Mononuclear cell (primary cell): Measurements from ENCODE around the gene AZU1. TPM values are rescaled to one million over a fixed set of nuclear protein-coding genes. Genes with fewer than 3 reads are reported as not detected.
"Not testable (repeated sequence)": the region's sequence is repeated elsewhere in the genome, so short reads cannot be mapped to it uniquely, and the experiment has no call there.

ENCODE experiments used
- H3K27me3 ChIP-seq: 2 replicates; pipeline ENCODE4 v1.6.0; 2011; ENCODE audit warnings: low read length, control low read depth; ENCODE audit not compliant: insufficient read depth
- H3K4me1 ChIP-seq: 2 replicates; pipeline ENCODE4 v1.5.1; 2011; ENCODE audit warnings: mild to moderate bottlenecking, low read length, control low read depth; ENCODE audit not compliant: insufficient read depth
- H3K4me3 ChIP-seq: 2 replicates; pipeline ENCODE4 v1.5.1; 2011; ENCODE audit warnings: mild to moderate bottlenecking, low read length, moderate library complexity
- H3K9me3 ChIP-seq: 2 replicates; pipeline ENCODE4 v1.5.1; 2011; ENCODE audit warnings: low read depth, mild to moderate bottlenecking, control low read depth, low read length
- total RNA-seq: library from RNA; depleted of rRNA; stranded (reverse); fragments of >200 nt; gene quantifications from one replicate; pipeline ENCODE4 v1.2.3, GENCODE V29; 2012

AZU1 gene
- total RNA-seq, 1 donor, result 0.31 TPM

DNA sequence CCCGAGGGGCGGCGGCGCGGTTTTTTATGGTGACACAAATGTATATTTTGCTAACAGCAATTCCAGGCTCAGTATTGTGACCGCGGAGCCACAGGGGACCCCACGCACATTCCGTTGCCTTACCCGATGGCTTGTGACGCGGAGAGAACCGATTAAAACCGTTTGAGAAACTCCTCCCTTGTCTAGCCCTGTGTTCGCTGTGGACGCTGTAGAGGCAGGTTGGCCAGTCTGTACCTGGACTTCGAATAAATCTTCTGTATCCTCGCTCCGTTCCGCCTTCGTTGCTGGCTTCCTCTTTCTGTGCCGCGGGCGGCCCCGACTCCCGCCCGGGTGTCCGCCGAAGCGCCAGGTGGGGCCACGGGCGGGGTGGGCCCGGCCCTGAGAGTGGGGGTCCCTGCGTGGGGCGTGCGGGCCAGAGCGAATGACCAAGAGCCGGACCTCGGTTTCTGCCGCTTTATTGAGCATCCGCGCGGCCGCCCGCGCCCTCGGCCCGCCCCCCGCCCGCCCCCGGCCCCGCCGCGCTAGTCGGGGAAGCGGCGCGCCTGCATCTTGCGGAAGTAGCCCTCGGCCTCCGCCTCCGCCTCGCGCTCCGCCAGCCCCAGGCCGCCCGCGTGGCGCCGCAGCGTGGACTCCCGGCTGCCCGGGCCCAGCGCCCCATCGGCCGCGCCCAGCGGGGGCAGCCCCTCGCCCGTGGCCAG is 15.4 kb upstream of the AZU1 start:
- H3K27me3 ChIP-seq, result no peaks in the 10 kb centered on the region
- no peaks in the 10 kb centered on the region for H3K4me1 ChIP-seq

GRCh38 chr19:812747-813218 is 14.9 kb upstream of the AZU1 start:
- no peaks in the 10 kb centered on the region for H3K4me1 ChIP-seq
- H3K27me3 ChIP-seq, result no peaks in the 10 kb centered on the region
- no peaks in the 10 kb centered on the region for H3K9me3 ChIP-seq
- no peak overlapping the region for H3K4me3 ChIP-seq

More for the DNA sequence above, 15.4 kb upstream of the AZU1 start:
- Histone ChIP-seq H3K9me3 (no peaks in the 10 kb centered on the region), H3K4me3 (no peak overlapping the region)

DNA sequence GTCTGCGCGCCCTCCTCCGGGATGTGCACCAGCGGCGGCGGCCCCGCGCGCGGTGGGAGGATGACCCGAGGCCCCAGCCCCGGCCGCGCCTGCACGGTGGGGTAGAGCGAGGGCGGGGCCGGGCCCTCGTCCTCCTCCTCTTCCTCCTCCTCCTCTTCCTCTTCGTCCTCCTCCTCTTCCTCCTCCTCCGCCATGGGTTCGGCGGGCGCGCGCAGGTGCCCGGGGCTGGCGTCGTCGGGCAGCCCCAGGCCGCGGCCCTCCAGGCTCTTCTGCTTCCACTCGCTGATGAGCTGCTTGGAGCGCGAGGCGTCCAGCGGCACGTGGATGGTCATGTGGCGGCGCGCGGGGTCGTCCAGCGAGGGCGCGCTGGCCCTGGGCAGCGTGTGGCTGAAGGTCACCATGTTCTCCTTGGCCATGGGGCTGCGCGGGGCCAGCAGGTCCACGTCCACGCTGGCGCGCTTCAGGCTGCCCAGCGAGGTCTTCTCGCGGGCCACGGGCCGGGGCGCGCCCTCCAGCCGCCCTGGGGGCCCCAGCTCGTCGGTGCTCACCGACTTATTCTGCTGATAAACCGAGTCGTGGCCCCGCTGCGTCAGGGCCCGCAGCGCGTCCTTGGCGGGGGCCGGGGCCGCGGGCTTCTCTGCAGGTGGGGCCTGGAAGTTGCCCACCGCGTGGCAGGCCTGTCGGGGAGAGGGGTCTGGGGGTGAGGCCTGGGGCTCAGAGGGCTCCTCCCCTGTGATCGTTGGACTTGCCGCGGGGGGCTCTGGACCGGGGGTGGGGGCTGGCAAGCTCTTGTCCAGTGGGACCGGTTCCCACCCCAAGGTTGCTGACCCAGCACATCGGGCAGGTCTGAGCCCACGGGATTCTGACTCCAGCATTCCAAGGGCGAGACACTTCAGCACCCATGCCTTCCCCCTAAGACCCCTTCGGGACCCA is 14.2 kb upstream of the AZU1 start:
- Histone ChIP-seq H3K4me1 (no peaks in the 10 kb centered on the region), H3K4me3 (no peak overlapping the region), H3K9me3 (no peaks in the 10 kb centered on the region), H3K27me3 (no peaks in the 10 kb centered on the region)

GRCh38 chr19:814152-815078 is 13.2 kb upstream of the AZU1 start:
- Histone ChIP-seq H3K27me3 (no peaks in the 10 kb centered on the region), H3K9me3 (no peaks in the 10 kb centered on the region), H3K4me3 (no peak overlapping the region), H3K4me1 (no peaks in the 10 kb centered on the region)

- no peak overlapping the region for H3K4me3 ChIP-seq
- no peaks in the 10 kb centered on the region for H3K9me3 ChIP-seq
- no peaks in the 10 kb centered on the region for H3K4me1 ChIP-seq
- H3K27me3 ChIP-seq, result no peaks in the 10 kb centered on the region
Observed at GRCh38 chr19:815079-815774, 12.4 kb upstream of the AZU1 start.

- Histone ChIP-seq H3K4me1 (no peaks in the 10 kb centered on the region), H3K27me3 (no peaks in the 10 kb centered on the region), H3K4me3 (no peak overlapping the region), H3K9me3 (no peaks in the 10 kb centered on the region)
Observed at GRCh38 chr19:815775-816499, 11.7 kb upstream of the AZU1 start.

- Histone ChIP-seq H3K4me1 (no peaks in the 10 kb centered on the region), H3K27me3 (no peaks in the 10 kb centered on the region), H3K4me3 (no peak overlapping the region), H3K9me3 (no peaks in the 10 kb centered on the region)
Observed at GRCh38 chr19:816500-816857, 11.2 kb upstream of the AZU1 start.

DNA sequence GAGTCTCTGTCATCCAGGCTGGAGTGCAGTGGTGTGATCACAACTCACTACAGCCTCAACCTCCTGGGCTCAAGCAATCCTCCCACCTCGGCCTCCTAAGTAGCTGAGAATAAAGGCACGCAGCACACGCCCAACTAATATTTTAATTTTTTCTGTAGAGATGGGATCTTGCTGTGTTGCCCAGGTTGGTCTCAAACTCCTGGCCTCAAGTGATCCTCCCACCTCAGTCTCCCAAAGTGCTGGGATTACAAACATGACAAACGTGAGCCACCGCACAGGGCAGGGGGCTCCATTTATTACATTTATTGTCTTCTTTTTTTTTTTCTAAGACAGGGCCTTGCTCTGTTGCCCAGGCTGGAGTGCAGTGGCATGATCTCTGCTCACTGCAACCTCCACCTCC is 7.4 kb upstream of the AZU1 start:
- H3K4me3 ChIP-seq, H3K27me3 ChIP-seq, H3K9me3 ChIP-seq: not testable (repeated sequence)
- H3K4me1 ChIP-seq, result peaks cover 23% of the 10 kb centered on the region

GRCh38 chr19:821231-821824 is 6.3 kb upstream of the AZU1 start:
- no peaks in the 10 kb centered on the region for H3K27me3 ChIP-seq
- peaks cover 33% of the 10 kb centered on the region for H3K4me1 ChIP-seq
- no peaks in the 10 kb centered on the region for H3K9me3 ChIP-seq
- no peak overlapping the region for H3K4me3 ChIP-seq

- no peak within 1 kb of the TSS for H3K4me3 ChIP-seq
- peaks cover 35% of the 10 kb centered on the region for H3K4me1 ChIP-seq
- no peaks in the 10 kb centered on the region for H3K9me3 ChIP-seq
- H3K27me3 ChIP-seq, result no peaks in the 10 kb centered on the region
Observed at GRCh38 chr19:821825-822503, 5.7 kb upstream of the AZU1 start, which contains the start of gene PLPPR3. Gene PLPPR3 (minus strand): TSS chr19:821955. CDS start chr19:821559, 396 bp downstream.

- peaks cover 43% of the 10 kb centered on the region for H3K4me1 ChIP-seq
- no peaks in the 10 kb centered on the region for H3K27me3 ChIP-seq
- H3K4me3 ChIP-seq, result no peak overlapping the region
- no peaks in the 10 kb centered on the region for H3K9me3 ChIP-seq
Observed at GRCh38 chr19:823565-824121, 4.0 kb upstream of the AZU1 start.

DNA sequence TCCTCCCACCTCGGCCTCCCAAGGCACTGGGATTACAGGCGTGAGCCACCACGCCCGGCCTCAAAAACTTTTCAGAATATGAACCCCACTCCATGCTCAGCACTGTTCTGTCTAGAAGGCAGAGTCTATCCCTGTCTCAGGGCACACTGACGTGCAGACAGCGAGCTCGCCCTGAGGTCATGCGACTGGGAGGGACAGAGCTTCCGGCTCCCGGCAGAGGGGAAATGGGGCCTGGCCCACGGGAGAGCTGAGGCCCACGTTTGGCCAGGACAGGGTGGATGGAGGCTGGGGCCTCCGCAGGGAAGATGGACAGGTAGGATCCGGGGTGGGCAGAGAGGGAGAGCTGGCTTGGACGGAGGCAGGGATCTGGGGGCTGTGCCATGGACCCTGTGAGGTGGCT is 2.8 kb upstream of the AZU1 start:
- Histone ChIP-seq H3K4me3 (no peak overlapping the region), H3K27me3 (no peaks in the 10 kb centered on the region), H3K4me1 (peaks cover 43% of the 10 kb centered on the region), H3K9me3 (no peaks in the 10 kb centered on the region)
